T-helper 1 cell treated with Interleukin-12 subunit alpha and Interleukin-12 subunit beta and Interleukin-4 antibody, amounts not matched to agents 30 ng/mL and 1 ng/mL, for 36 hours (primary cell): Measurements from ENCODE around the gene CNTLN. TPM values are rescaled to one million over a fixed set of nuclear protein-coding genes. Genes with fewer than 3 reads are reported as not detected.
"Not testable (repeated sequence)": the region's sequence is repeated elsewhere in the genome, so short reads cannot be mapped to it uniquely, and the experiment has no call there.

ENCODE experiments used
- intact Hi-C: fragments of 100-400 bp; cut with micrococcal nuclease; formaldehyde crosslinking; loops from one replicate; pipeline ENCODE4 v1.15.1; 2024
- total RNA-seq: library from RNA; stranded (reverse); gene quantifications from 2 replicates; pipeline ENCODE4 v1.2.3, GENCODE V29; 2022

CNTLN gene
- total RNA-seq, 1 donor from 2014 or later, result 1.6 TPM

- intact Hi-C loops, result no loop called here
Observed at GRCh38 chr9:17294822-17295624, 160.2 kb downstream of the CNTLN start.

GRCh38 chr9:17315341-17315740 is 180.5 kb downstream of the CNTLN start:
- intact Hi-C loops, result no loop called here

GRCh38 chr9:17318821-17319320 is 184.0 kb downstream of the CNTLN start:
- intact Hi-C loops, result no loop called here

- intact Hi-C loops, result no loop called here
Observed at GRCh38 chr9:17319864-17320263, 185.0 kb downstream of the CNTLN start.

- intact Hi-C loops, result no loop called here
Observed at GRCh38 chr9:17322882-17323864, 188.3 kb downstream of the CNTLN start.

- intact Hi-C loops, result no loop called here
Observed at GRCh38 chr9:17328331-17328730, 193.5 kb downstream of the CNTLN start.

- intact Hi-C loops, result no loop called here
Observed at GRCh38 chr9:17330097-17330496, 195.3 kb downstream of the CNTLN start.

GRCh38 chr9:17332115-17332514 is 197.3 kb downstream of the CNTLN start:
- intact Hi-C loops, result no loop called here

GRCh38 chr9:17339156-17339555 is 204.3 kb downstream of the CNTLN start:
- intact Hi-C loops, result no loop called here

GRCh38 chr9:17342696-17343095 is 207.9 kb downstream of the CNTLN start:
- intact Hi-C loops, result no loop called here

- intact Hi-C loops, result no loop called here
Observed at GRCh38 chr9:17349831-17350230, 215.0 kb downstream of the CNTLN start.

- intact Hi-C loops, result not testable (repeated sequence)
Observed at GRCh38 chr9:17354006-17354405, 219.2 kb downstream of the CNTLN start.

GRCh38 chr9:17361378-17361777 is 226.5 kb downstream of the CNTLN start:
- intact Hi-C loops, result no loop called here

- intact Hi-C loops, result no loop called here
Observed at GRCh38 chr9:17367035-17367434, 232.2 kb downstream of the CNTLN start.

- intact Hi-C loops, result no loop called here
Observed at GRCh38 chr9:17380126-17380861, 245.5 kb downstream of the CNTLN start.

GRCh38 chr9:17387565-17387964 is 252.7 kb downstream of the CNTLN start:
- intact Hi-C loops, result no loop called here

- intact Hi-C loops, result no loop called here
Observed at GRCh38 chr9:17389026-17389425, 254.2 kb downstream of the CNTLN start.

- intact Hi-C loops, result no loop called here
Observed at GRCh38 chr9:17394881-17395510, 260.2 kb downstream of the CNTLN start.

GRCh38 chr9:17397166-17397728 is 262.4 kb downstream of the CNTLN start:
- intact Hi-C loops, result not testable (repeated sequence)

- intact Hi-C loops, result no loop called here
Observed at GRCh38 chr9:17398350-17398749, 263.5 kb downstream of the CNTLN start.
